Stimulated activated CD4-positive, alpha-beta T cell treated with anti-CD3 and anti-CD28 coated beads, Interleukin-4, amount 100 ng/mL, for 24 hours (primary cell): ENCODE data around the gene ANKRD10.

Source experiments
- DNase-seq: peaks from one replicate; pipeline ENCODE4 v3.0.0-alpha.2; 2020

ANKRD10 gene

GRCh38 chr13:110944968-110945927 is 30.4 kb upstream of the ANKRD10 start:
- DNase-seq, result no peak

GRCh38 chr13:110944121-110944967 is 29.5 kb upstream of the ANKRD10 start:
- peak; percentile 48 for DNase-seq

- peak; percentile 56 for DNase-seq
These were observed 27.5 kb upstream of the ANKRD10 start for GRCh38 chr13:110942248-110942981.

GRCh38 chr13:110938662-110939421 is 24.0 kb upstream of the ANKRD10 start:
- no peak for DNase-seq

GRCh38 chr13:110937511-110938285 is 22.8 kb upstream of the ANKRD10 start:
- no peak for DNase-seq

- DNase-seq, result no peak
These were observed 21.6 kb upstream of the ANKRD10 start for GRCh38 chr13:110936519-110936918.

GRCh38 chr13:110932588-110932987 is 17.7 kb upstream of the ANKRD10 start:
- DNase-seq, result no peak

- no peak for DNase-seq
These were observed 14.4 kb upstream of the ANKRD10 start for GRCh38 chr13:110929104-110929777.

GRCh38 chr13:110925023-110925612 is 10.2 kb upstream of the ANKRD10 start:
- DNase-seq, result no peak

GRCh38 chr13:110924639-110924934 is 9.7 kb upstream of the ANKRD10 start:
- DNase-seq, result no peak

- no peak for DNase-seq
These were observed 9.1 kb upstream of the ANKRD10 start for GRCh38 chr13:110923777-110924638.

GRCh38 chr13:110923086-110923485 is 8.2 kb upstream of the ANKRD10 start:
- no peak for DNase-seq

GRCh38 chr13:110922506-110922905 is 7.6 kb upstream of the ANKRD10 start:
- no peak for DNase-seq

- DNase-seq, result no peak
These were observed 6.8 kb upstream of the ANKRD10 start for GRCh38 chr13:110921695-110922094.

- DNase-seq, result no peak
These were observed 6.3 kb upstream of the ANKRD10 start for GRCh38 chr13:110921209-110921608.

GRCh38 chr13:110920038-110920437 is 5.2 kb upstream of the ANKRD10 start:
- no peak for DNase-seq

- DNase-seq, result no peak
These were observed 1.7 kb upstream of the ANKRD10 start for GRCh38 chr13:110916301-110917142.

- no peak for DNase-seq
These were observed 971 bp upstream of the ANKRD10 start for GRCh38 chr13:110915874-110916206.
